ENCODE measurements around the gene JAK2. TPM values are rescaled to one million over a fixed set of nuclear protein-coding genes. Genes with fewer than 3 reads are reported as not detected.

Gene JAK2
- total RNA-seq, 4 donors from 2014 or later, result 11.1 to 18.9 (median 11.9) TPM

- H3K4me3 ChIP-seq, result no peak overlapping the region
- H3K27me3 ChIP-seq, result no peaks in the 10 kb centered on the region
- no peaks in the 10 kb centered on the region for H3K9me3 ChIP-seq
- 79 to 90% methylated on average over 1 of the region's 1 CpG for WGBS, 2 donors
- intact Hi-C loops (cut with DNase I), result no loop called here
- H3K4me1 ChIP-seq, result no peaks in the 10 kb centered on the region
- TF ChIP-seq POLR2A (IDR thresholded peaks at IDR 0.05) (no peak), CTCF (IDR thresholded peaks at IDR 0.05) (no peak)
- H3K36me3 ChIP-seq, result no peaks in the 10 kb centered on the region
- DNase-seq, result no peak
- H3K27ac ChIP-seq, result no peak overlapping the region
Measured at GRCh38 chr9:4969130-4969529, 15.9 kb upstream of the JAK2 start.

GRCh38 chr9:4970970-4971641, 14.0 kb upstream of the JAK2 start:
- H3K36me3 ChIP-seq, result no peaks in the 10 kb centered on the region
- H3K27me3 ChIP-seq, result no peaks in the 10 kb centered on the region
- no peak overlapping the region for H3K27ac ChIP-seq
- intact Hi-C loops (cut with DNase I), result no loop called here
- TF ChIP-seq CTCF (IDR thresholded peaks at IDR 0.05) (no peak), POLR2A (IDR thresholded peaks at IDR 0.05) (no peak)
- no peaks in the 10 kb centered on the region for H3K9me3 ChIP-seq
- H3K4me1 ChIP-seq, result no peaks in the 10 kb centered on the region
- DNase-seq, result no peak
- H3K4me3 ChIP-seq, result no peak overlapping the region
- WGBS, 2 donors, result 71 to 74% methylated on average over 8 of the region's 8 CpGs

GRCh38 chr9:4973246-4973645, 11.8 kb upstream of the JAK2 start:
- no peak for DNase-seq

GRCh38 chr9:4973902-4974301, 11.2 kb upstream of the JAK2 start:
- intact Hi-C loops (cut with DNase I), result no loop called here

More at GRCh38 chr9:4973246-4973645, 11.8 kb upstream of the JAK2 start:
- no peak overlapping the region for H3K27ac ChIP-seq
- no peak overlapping the region for H3K4me3 ChIP-seq
- no peaks in the 10 kb centered on the region for H3K27me3 ChIP-seq
- intact Hi-C loops (cut with DNase I), result no loop called here
- H3K4me1 ChIP-seq, result no peaks in the 10 kb centered on the region
- no peaks in the 10 kb centered on the region for H3K36me3 ChIP-seq
- no peak for TF ChIP-seq POLR2A (IDR thresholded peaks at IDR 0.05)
- TF ChIP-seq CTCF (IDR thresholded peaks at IDR 0.05), result no peak
- no peaks in the 10 kb centered on the region for H3K9me3 ChIP-seq
- WGBS, 2 donors, result 44 to 67% methylated on average over 1 of the region's 1 CpG

More at GRCh38 chr9:4973902-4974301, 11.2 kb upstream of the JAK2 start:
- TF ChIP-seq CTCF (IDR thresholded peaks at IDR 0.05) (no peak), POLR2A (IDR thresholded peaks at IDR 0.05) (no peak)
- Histone ChIP-seq H3K36me3 (no peaks in the 10 kb centered on the region), H3K4me1 (no peaks in the 10 kb centered on the region), H3K27me3 (no peaks in the 10 kb centered on the region), H3K4me3 (no peak overlapping the region), H3K27ac (no peak overlapping the region), H3K9me3 (no peaks in the 10 kb centered on the region)
- no peak for DNase-seq
- WGBS, 2 donors, result 58 to 65% methylated on average over 1 of the region's 1 CpG

Measured in esophagus squamous epithelium (tissue), 5 donors.